Lower lobe of right lung (tissue), 2 donors: ENCODE measurements around the gene ZFHX3. TPM values are rescaled to one million over a fixed set of nuclear protein-coding genes. Genes with fewer than 3 reads are reported as not detected.

Experiments
- ATAC-seq, 2 donors: fragments of 200-7000 bp; cut with Tn5 transposase; one replicate each; pipeline ENCODE4 v1.9.1; 2020 to 2022; ENCODE audit warnings: mild to moderate bottlenecking in 2 of 2, moderate library complexity in 2 of 2
- DNase-seq: peaks from one replicate; pipeline ENCODE4 v3.0.0-alpha.2; 2020
- H3K27ac ChIP-seq: fragments of 200-600 bp; one replicate; pipeline ENCODE4 v1.8.0; 2022
- H3K27me3 ChIP-seq: fragments of 200-600 bp; one replicate; pipeline ENCODE4 v1.8.0; 2022; ENCODE audit warnings: low read depth
- H3K36me3 ChIP-seq: fragments of 200-600 bp; one replicate; pipeline ENCODE4 v1.8.0; 2022; ENCODE audit warnings: mild to moderate bottlenecking
- H3K4me1 ChIP-seq: fragments of 200-600 bp; one replicate; pipeline ENCODE4 v1.8.0; 2022
- H3K4me3 ChIP-seq: fragments of 200-600 bp; one replicate; pipeline ENCODE4 v1.8.0; 2022; ENCODE audit warnings: mild to moderate bottlenecking
- H3K9me3 ChIP-seq: fragments of 200-600 bp; one replicate; pipeline ENCODE4 v1.8.0; 2022
- CTCF ChIP-seq: fragments of 200-600 bp; IDR thresholded peaks from one replicate; pipeline ENCODE4 v1.8.0; 2022; ENCODE audit warnings: antibody characterized with exemption, mild to moderate bottlenecking
- intact Hi-C: fragments of 100-400 bp; cut with DNase I; formaldehyde crosslinking; loops from one replicate; pipeline ENCODE4 v1.11.0; 2022
- total RNA-seq: library from RNA; stranded (reverse); fragmentation: NEBNext Ultra II Directional; extraction: Animal tissue kit (Norgen Biotek cat#: 25700); gene quantifications from one replicate; pipeline ENCODE4 v1.2.1, GENCODE V29; 2021
- donor health status: DM: no; HTN: yes; CAD: no; lungs with severe emphysema.

Gene ZFHX3
- total RNA-seq, 1 donor from 2014 or later, result 29.3 TPM

- Histone ChIP-seq H3K9me3 (no peaks in the 10 kb centered on the region), H3K4me1 (no peaks in the 10 kb centered on the region), H3K27ac (no peak overlapping the region), H3K36me3 (peaks cover under 1% of the 10 kb centered on the region), H3K27me3 (no peaks in the 10 kb centered on the region), H3K4me3 (no peak overlapping the region)
- TF ChIP-seq CTCF, result no peak
- DNase-seq, result no peak
- ATAC-seq, result no peak
- intact Hi-C loops, result loop anchor here (5.0 kb wide), 1 partner anchor 363 kb away; no protein-coding TSS in a partner anchor
Measured at GRCh38 chr16:72834499-72834898, 213.4 kb downstream of the ZFHX3 start.

DNA sequence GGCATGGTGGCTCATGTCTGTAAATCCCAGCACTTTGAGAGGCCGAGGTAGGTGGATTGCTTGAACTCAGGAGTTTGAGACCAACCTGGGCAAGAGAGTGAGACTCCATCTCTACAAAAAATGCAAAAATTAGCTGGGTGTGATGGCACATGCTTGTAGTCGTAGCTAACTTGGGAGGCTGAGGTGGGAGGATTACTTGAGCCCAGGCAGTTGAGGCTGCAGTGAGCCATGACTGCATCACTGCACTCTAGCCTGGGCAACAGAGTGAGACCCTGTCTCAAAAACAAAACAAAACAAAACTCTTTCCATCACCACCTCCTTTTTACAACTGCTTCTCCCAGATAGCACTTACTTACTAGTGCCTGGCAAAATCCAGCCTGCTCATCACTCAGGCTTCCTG is 214.0 kb downstream of the ZFHX3 start:
- Histone ChIP-seq H3K9me3 (no peaks in the 10 kb centered on the region), H3K4me1 (no peaks in the 10 kb centered on the region), H3K36me3 (peaks cover 6% of the 10 kb centered on the region), H3K27me3 (no peaks in the 10 kb centered on the region), H3K27ac (no peak overlapping the region), H3K4me3 (no peak overlapping the region)
- DNase-seq (no peak), ATAC-seq (no peak)
- intact Hi-C loops, result loop anchor here (5.0 kb wide), 1 partner anchor 363 kb away; no protein-coding TSS in a partner anchor
- TF ChIP-seq CTCF, result no peak

DNA sequence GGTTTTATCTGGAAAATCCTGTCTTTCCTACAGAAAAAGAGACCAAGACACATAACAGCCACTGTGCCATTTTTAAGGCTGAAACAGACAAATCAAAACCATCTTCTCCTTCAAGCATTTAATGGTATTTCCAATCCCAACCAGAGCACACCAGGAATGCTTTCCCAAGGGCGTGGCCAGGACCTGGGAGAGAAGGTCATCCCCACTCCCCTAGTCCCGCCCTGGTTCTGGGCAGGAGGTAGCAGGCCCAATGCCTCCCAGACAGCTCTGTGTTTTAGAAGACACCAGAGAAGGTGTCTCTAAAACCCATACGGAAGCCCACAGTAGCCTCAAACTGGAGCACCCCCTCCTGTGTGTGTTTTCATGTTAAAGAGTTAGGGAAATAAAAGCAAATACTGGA is 214.4 kb downstream of the ZFHX3 start:
- TF ChIP-seq CTCF, result no peak
- Histone ChIP-seq H3K4me1 (no peaks in the 10 kb centered on the region), H3K36me3 (peaks cover 6% of the 10 kb centered on the region), H3K9me3 (no peaks in the 10 kb centered on the region), H3K27me3 (no peaks in the 10 kb centered on the region), H3K4me3 (no peak overlapping the region), H3K27ac (no peak overlapping the region)
- DNase-seq (no peak), ATAC-seq (no peak)
- intact Hi-C loops, result loop anchor here (5.0 kb wide), 1 partner anchor 364 kb away; no protein-coding TSS in a partner anchor

DNA sequence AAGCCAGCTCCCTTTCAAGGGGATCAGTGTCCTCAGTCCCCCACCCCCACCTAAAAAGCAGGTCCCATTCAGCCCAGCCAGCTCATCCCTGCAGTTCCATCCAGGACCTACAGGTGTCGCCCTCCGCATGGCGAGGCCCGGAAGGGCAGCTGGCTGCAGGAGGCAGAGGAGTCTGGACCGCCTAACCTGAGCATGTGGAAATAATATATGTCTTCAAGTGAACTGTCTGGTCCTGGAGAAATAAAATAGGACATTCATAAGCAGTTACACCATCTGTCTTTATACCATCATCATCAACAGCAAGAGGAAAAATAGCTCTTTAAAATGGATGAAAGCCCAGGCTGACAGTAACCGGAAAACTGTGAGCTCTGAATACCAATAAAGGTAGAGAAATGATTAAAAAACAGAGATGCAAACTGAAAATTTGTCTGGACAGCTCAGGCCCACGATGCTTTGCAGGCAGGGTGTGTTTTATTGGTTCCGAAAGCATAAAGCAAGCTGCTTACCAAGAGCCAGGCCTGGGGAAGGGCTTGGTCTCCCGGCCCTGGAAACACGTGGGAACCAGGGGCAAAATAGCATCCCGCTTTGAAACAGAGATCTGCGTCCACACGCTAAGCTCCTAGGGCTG is 215.2 kb downstream of the ZFHX3 start:
- DNase-seq (peak; percentile 82), ATAC-seq (peak; percentile 92 to 93)
- peak; percentile 97 for TF ChIP-seq CTCF
- H3K4me3 ChIP-seq, result no peak overlapping the region
- H3K27ac ChIP-seq, result no peak overlapping the region
- intact Hi-C loops, result loop anchor here (5.0 kb wide), 1 partner anchor 365 kb away; no protein-coding TSS in a partner anchor
- H3K9me3 ChIP-seq, result no peaks in the 10 kb centered on the region
- H3K27me3 ChIP-seq, result no peaks in the 10 kb centered on the region
- peaks cover 6% of the 10 kb centered on the region for H3K36me3 ChIP-seq
- H3K4me1 ChIP-seq, result no peaks in the 10 kb centered on the region

DNA sequence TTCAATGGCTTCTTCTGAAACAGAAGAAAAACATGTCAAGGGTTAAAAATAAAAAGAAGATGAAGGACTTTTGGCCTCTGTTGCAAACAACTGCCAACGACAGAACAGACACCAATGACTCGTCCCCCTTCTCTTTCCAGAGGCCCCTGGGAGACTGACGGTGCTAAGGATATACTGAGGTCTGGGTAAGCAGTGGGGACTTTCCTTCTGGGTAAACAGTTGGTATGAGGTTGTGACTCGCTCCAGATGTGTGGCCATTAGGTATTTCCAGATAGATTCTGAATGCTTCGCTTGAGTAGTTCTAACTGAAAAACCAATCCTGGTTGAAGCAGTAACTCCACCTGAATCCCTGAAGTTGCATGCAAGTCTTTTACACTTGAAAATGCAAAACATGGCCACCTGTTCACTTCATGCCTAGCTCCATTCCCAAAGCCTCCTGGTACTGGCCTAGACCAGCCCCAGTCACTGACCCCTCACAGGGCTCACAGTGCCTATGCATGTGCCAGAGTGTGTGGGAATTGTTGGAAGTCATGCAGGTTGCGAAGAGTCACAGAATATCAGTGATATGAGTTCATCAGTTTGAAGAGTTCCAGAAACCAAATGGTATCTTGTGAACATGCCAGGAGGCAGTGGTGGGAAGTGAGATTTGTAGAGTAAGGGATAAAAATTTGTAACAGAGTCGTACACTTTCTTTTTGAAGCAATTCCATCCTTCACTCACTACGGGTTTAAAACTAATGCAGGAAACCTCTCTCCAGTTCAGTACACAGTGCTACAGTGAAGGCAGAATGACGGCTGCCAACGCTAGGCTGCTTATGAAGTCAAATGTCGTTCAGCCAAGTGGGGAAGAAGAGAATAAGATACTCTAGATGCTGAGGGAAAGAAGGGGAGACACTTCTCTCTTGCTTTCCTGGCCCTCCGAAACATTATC is 217.8 kb downstream of the ZFHX3 start:
- peaks cover 6% of the 10 kb centered on the region for H3K36me3 ChIP-seq
- no peak overlapping the region for H3K27ac ChIP-seq
- TF ChIP-seq CTCF, result no peak
- no peak overlapping the region for H3K4me3 ChIP-seq
- no peaks in the 10 kb centered on the region for H3K27me3 ChIP-seq
- ATAC-seq, result no peak
- H3K4me1 ChIP-seq, result no peaks in the 10 kb centered on the region
- DNase-seq, result no peak
- H3K9me3 ChIP-seq, result no peaks in the 10 kb centered on the region
- intact Hi-C loops, result loop anchor here (5.0 kb wide), 1 partner anchor 367 kb away; no protein-coding TSS in a partner anchor
